DND-41 (cell line): ENCODE results near the gene STRC.
"Not testable (repeated sequence)": the region's sequence is repeated elsewhere in the genome, so short reads cannot be mapped to it uniquely, and the experiment has no call there.

Source experiments
- ATAC-seq: fragments of 200-7000 bp; cut with Tn5 transposase; 3 replicates; pipeline ENCODE4 v1.9.1; 2021; ENCODE audit warnings: low read depth; ENCODE audit not compliant: insufficient read depth
- DNase-seq: peaks from one replicate; pipeline ENCODE4 v3.0.0-alpha.2; 2020
- H2AFZ ChIP-seq: 2 replicates; pipeline ENCODE4 v1.6.0; 2012; ENCODE audit warnings: low read depth, low read length
- H3K27ac ChIP-seq: 2 replicates; pipeline ENCODE4 v1.5.1; 2012; ENCODE audit warnings: low read length, inconsistent platforms
- H3K27me3 ChIP-seq: fragments of 200-600 bp; sonication (generic); 2 replicates; pipeline ENCODE4 v1.6.0; 2012; ENCODE audit warnings: low read length, mild to moderate bottlenecking, inconsistent platforms; ENCODE audit not compliant: insufficient read depth, poor library complexity
- H3K36me3 ChIP-seq: 2 replicates; pipeline ENCODE4 v1.5.1; 2012; ENCODE audit warnings: low read length, inconsistent platforms; ENCODE audit not compliant: insufficient read depth
- H3K4me1 ChIP-seq: 2 replicates; pipeline ENCODE4 v1.5.1; 2012; ENCODE audit warnings: mild to moderate bottlenecking, low read length; ENCODE audit not compliant: insufficient read depth
- H3K4me2 ChIP-seq: 2 replicates; pipeline ENCODE4 v1.6.0; 2012; ENCODE audit warnings: mild to moderate bottlenecking, moderate library complexity, low read length, inconsistent platforms; ENCODE audit not compliant: insufficient read depth
- H3K4me3 ChIP-seq, 2 experiments: fragments of 200-600 bp in 1 of 2; shearing (Covaris generic) in 1 of 2; 2 replicates each; pipeline ENCODE4 v1.5.1; 2012 to 2016; ENCODE audit warnings: inconsistent platforms in 2 of 2, low read length in 2 of 2, mild to moderate bottlenecking in 2 of 2, low read depth in 1 of 2, moderate library complexity in 1 of 2
- H3K79me2 ChIP-seq: 2 replicates; pipeline ENCODE4 v1.6.0; 2012; ENCODE audit warnings: low read length, inconsistent platforms; ENCODE audit not compliant: insufficient read depth
- H3K9ac ChIP-seq: 2 replicates; pipeline ENCODE4 v1.6.0; 2012; ENCODE audit warnings: low read depth, mild to moderate bottlenecking, inconsistent platforms, low read length, moderate library complexity
- H3K9me3 ChIP-seq: 2 replicates; pipeline ENCODE4 v1.5.1; 2012; ENCODE audit warnings: low read length, moderate library complexity, mild to moderate bottlenecking, inconsistent platforms; ENCODE audit not compliant: insufficient read depth, severe bottlenecking
- H4K20me1 ChIP-seq: 2 replicates; pipeline ENCODE4 v1.6.0; 2012; ENCODE audit warnings: low read length; ENCODE audit not compliant: insufficient read depth

The STRC gene

GRCh38 chr15:43602233-43602632 lies 16.4 kb downstream of the STRC start:
- not testable (repeated sequence) for H2AFZ ChIP-seq, ATAC-seq, H3K4me3 ChIP-seq, H3K27ac ChIP-seq, H3K9me3 ChIP-seq, H3K79me2 ChIP-seq, H3K9ac ChIP-seq, H3K36me3 ChIP-seq, DNase-seq, H3K4me1 ChIP-seq, H3K27me3 ChIP-seq, H4K20me1 ChIP-seq, H3K4me2 ChIP-seq

GRCh38 chr15:43600200-43600599 lies 18.4 kb downstream of the STRC start:
- DNase-seq, H4K20me1 ChIP-seq, H3K27ac ChIP-seq, H3K4me1 ChIP-seq, H3K9me3 ChIP-seq, H3K9ac ChIP-seq, ATAC-seq, H3K27me3 ChIP-seq, H2AFZ ChIP-seq, H3K4me3 ChIP-seq, H3K79me2 ChIP-seq, H3K36me3 ChIP-seq, H3K4me2 ChIP-seq: not testable (repeated sequence)

GRCh38 chr15:43599131-43599530 lies 19.5 kb downstream of the STRC start:
- H4K20me1 ChIP-seq, H3K79me2 ChIP-seq, H2AFZ ChIP-seq, H3K9me3 ChIP-seq, ATAC-seq, H3K9ac ChIP-seq, H3K4me1 ChIP-seq, H3K27ac ChIP-seq, DNase-seq, H3K27me3 ChIP-seq, H3K36me3 ChIP-seq, H3K4me2 ChIP-seq, H3K4me3 ChIP-seq: not testable (repeated sequence)

- H3K27me3 ChIP-seq, ATAC-seq, H3K4me3 ChIP-seq, H3K36me3 ChIP-seq, DNase-seq, H4K20me1 ChIP-seq, H3K4me2 ChIP-seq, H3K9me3 ChIP-seq, H3K4me1 ChIP-seq, H3K79me2 ChIP-seq, H2AFZ ChIP-seq, H3K9ac ChIP-seq, H3K27ac ChIP-seq: not testable (repeated sequence)
These were observed 25.0 kb downstream of the STRC start, which contains the start of gene CKMT1B for GRCh38 chr15:43593328-43594190. CKMT1B (plus strand) TSS chr15:43594027; CDS start chr15:43594219, 192 bp downstream.

GRCh38 chr15:43592841-43593240 lies 25.8 kb downstream of the STRC start:
- H3K9ac ChIP-seq, H3K4me2 ChIP-seq, H3K36me3 ChIP-seq, H3K79me2 ChIP-seq, H3K27me3 ChIP-seq, DNase-seq, H2AFZ ChIP-seq, H4K20me1 ChIP-seq, H3K4me1 ChIP-seq, H3K4me3 ChIP-seq, ATAC-seq, H3K9me3 ChIP-seq, H3K27ac ChIP-seq: not testable (repeated sequence)

- not testable (repeated sequence) for H3K4me1 ChIP-seq, H4K20me1 ChIP-seq, H3K36me3 ChIP-seq, H2AFZ ChIP-seq, H3K4me2 ChIP-seq, H3K9me3 ChIP-seq, DNase-seq, H3K9ac ChIP-seq, H3K27me3 ChIP-seq, H3K79me2 ChIP-seq, H3K27ac ChIP-seq, H3K4me3 ChIP-seq
- ATAC-seq, result peak; percentile 99
These were observed 28.7 kb downstream of the STRC start, which contains the start of gene PPIP5K1 for GRCh38 chr15:43589778-43590466. PPIP5K1 (minus strand) TSS chr15:43590208; CDS start chr15:43584504, 5,704 bp downstream.

GRCh38 chr15:43574607-43575006 lies 44.0 kb downstream of the STRC start:
- not testable (repeated sequence) for DNase-seq, H3K4me2 ChIP-seq, ATAC-seq, H2AFZ ChIP-seq, H3K4me3 ChIP-seq, H3K9me3 ChIP-seq, H4K20me1 ChIP-seq, H3K36me3 ChIP-seq, H3K27me3 ChIP-seq, H3K9ac ChIP-seq, H3K27ac ChIP-seq, H3K79me2 ChIP-seq, H3K4me1 ChIP-seq

- H3K4me3 ChIP-seq, H3K9ac ChIP-seq, H4K20me1 ChIP-seq, H3K27me3 ChIP-seq, H3K4me1 ChIP-seq, DNase-seq, H3K4me2 ChIP-seq, H3K9me3 ChIP-seq, H3K79me2 ChIP-seq, H3K27ac ChIP-seq, H3K36me3 ChIP-seq, H2AFZ ChIP-seq, ATAC-seq: not testable (repeated sequence)
These were observed 52.0 kb downstream of the STRC start for GRCh38 chr15:43566615-43567014.
